ENCODE measurements around the gene HNRNPH2.

Gene HNRNPH2

GRCh38 chrX:101417981-101418841 is 10.2 kb downstream of the HNRNPH2 start:
- H3K27me3 ChIP-seq (ENCODE audit: control insufficient read depth, insufficient read depth, low read length): no peaks in the 10 kb centered on the region
- H3K36me3 ChIP-seq (ENCODE audit: control insufficient read depth, insufficient read depth, low read length): peaks cover 6% of the 10 kb centered on the region; the same call in 1 of the 2 replicates
- peak overlapping the region; percentile 97 for H3K9ac ChIP-seq (ENCODE audit: low read length)
- H3K9me3 ChIP-seq (ENCODE audit: control insufficient read depth, insufficient read depth, low read depth, low read length): no peaks in the 10 kb centered on the region
- H3K4me1 ChIP-seq (ENCODE audit: control insufficient read depth, insufficient read depth, low read length): peaks cover 29% of the 10 kb centered on the region
- H3K4me3 ChIP-seq (ENCODE audit: low read depth, low read length): peak overlapping the region; percentile 90
- H3K27ac ChIP-seq (ENCODE audit: low read depth, low read length): peak overlapping the region; percentile 94

GRCh38 chrX:101419489-101419888 is 11.5 kb downstream of the HNRNPH2 start:
- H3K4me3 ChIP-seq (ENCODE audit: low read depth, low read length): no peak overlapping the region
- H3K9me3 ChIP-seq (ENCODE audit: control insufficient read depth, insufficient read depth, low read depth, low read length): no peaks in the 10 kb centered on the region
- H3K4me1 ChIP-seq (ENCODE audit: control insufficient read depth, insufficient read depth, low read length): peaks cover 29% of the 10 kb centered on the region
- no peaks in the 10 kb centered on the region for H3K27me3 ChIP-seq (ENCODE audit: control insufficient read depth, insufficient read depth, low read length)
- H3K36me3 ChIP-seq (ENCODE audit: control insufficient read depth, insufficient read depth, low read length): peaks cover 6% of the 10 kb centered on the region
- no peak overlapping the region for H3K27ac ChIP-seq (ENCODE audit: low read depth, low read length)
- no peak overlapping the region for H3K9ac ChIP-seq (ENCODE audit: low read length)

- no peaks in the 10 kb centered on the region for H3K4me1 ChIP-seq (ENCODE audit: control insufficient read depth, insufficient read depth, low read length)
- peaks cover 14% of the 10 kb centered on the region for H3K9me3 ChIP-seq (ENCODE audit: control insufficient read depth, insufficient read depth, low read depth, low read length)
- H3K27me3 ChIP-seq (ENCODE audit: control insufficient read depth, insufficient read depth, low read length): no peaks in the 10 kb centered on the region
- no peak overlapping the region for H3K9ac ChIP-seq (ENCODE audit: low read length)
- H3K4me3 ChIP-seq (ENCODE audit: low read depth, low read length): no peak overlapping the region
- H3K27ac ChIP-seq (ENCODE audit: low read depth, low read length): no peak overlapping the region
- H3K36me3 ChIP-seq (ENCODE audit: control insufficient read depth, insufficient read depth, low read length): peaks cover 53% of the 10 kb centered on the region
These were observed 19.9 kb downstream of the HNRNPH2 start for GRCh38 chrX:101427954-101428353.

- peaks cover 16% of the 10 kb centered on the region for H3K9me3 ChIP-seq (ENCODE audit: control insufficient read depth, insufficient read depth, low read depth, low read length)
- H3K27ac ChIP-seq (ENCODE audit: low read depth, low read length): no peak overlapping the region
- peaks cover 42% of the 10 kb centered on the region for H3K36me3 ChIP-seq (ENCODE audit: control insufficient read depth, insufficient read depth, low read length)
- H3K27me3 ChIP-seq (ENCODE audit: control insufficient read depth, insufficient read depth, low read length): no peaks in the 10 kb centered on the region
- H3K4me1 ChIP-seq (ENCODE audit: control insufficient read depth, insufficient read depth, low read length): no peaks in the 10 kb centered on the region
- no peak overlapping the region for H3K4me3 ChIP-seq (ENCODE audit: low read depth, low read length)
- no peak overlapping the region for H3K9ac ChIP-seq (ENCODE audit: low read length)
These were observed 21.9 kb downstream of the HNRNPH2 start for GRCh38 chrX:101429934-101430333.

- Histone ChIP-seq H3K27me3 (ENCODE audit: control insufficient read depth, insufficient read depth, low read length) (no peaks in the 10 kb centered on the region), H3K36me3 (ENCODE audit: control insufficient read depth, insufficient read depth, low read length) (peaks cover 39% of the 10 kb centered on the region), H3K4me3 (ENCODE audit: low read depth, low read length) (no peak overlapping the region), H3K9ac (ENCODE audit: low read length) (no peak overlapping the region), H3K4me1 (ENCODE audit: control insufficient read depth, insufficient read depth, low read length) (no peaks in the 10 kb centered on the region), H3K27ac (ENCODE audit: low read depth, low read length) (no peak overlapping the region), H3K9me3 (ENCODE audit: control insufficient read depth, insufficient read depth, low read depth, low read length) (peaks cover 16% of the 10 kb centered on the region)
These were observed 22.5 kb downstream of the HNRNPH2 start for GRCh38 chrX:101430457-101431078.

- H3K36me3 ChIP-seq (ENCODE audit: control insufficient read depth, insufficient read depth, low read length): peaks cover 31% of the 10 kb centered on the region
- H3K4me3 ChIP-seq (ENCODE audit: low read depth, low read length): no peak overlapping the region
- H3K27ac ChIP-seq (ENCODE audit: low read depth, low read length): no peak overlapping the region
- no peaks in the 10 kb centered on the region for H3K4me1 ChIP-seq (ENCODE audit: control insufficient read depth, insufficient read depth, low read length)
- H3K9me3 ChIP-seq (ENCODE audit: control insufficient read depth, insufficient read depth, low read depth, low read length): peaks cover 16% of the 10 kb centered on the region; the same call in 1 of the 2 replicates
- no peaks in the 10 kb centered on the region; the same call in 1 of the 2 replicates for H3K27me3 ChIP-seq (ENCODE audit: control insufficient read depth, insufficient read depth, low read length)
- H3K9ac ChIP-seq (ENCODE audit: low read length): no peak overlapping the region
These were observed 34.1 kb downstream of the HNRNPH2 start for GRCh38 chrX:101442085-101442484.

- no peak overlapping the region for H3K27ac ChIP-seq (ENCODE audit: low read depth, low read length)
- H3K4me1 ChIP-seq (ENCODE audit: control insufficient read depth, insufficient read depth, low read length): no peaks in the 10 kb centered on the region
- H3K9ac ChIP-seq (ENCODE audit: low read length): no peak overlapping the region
- H3K36me3 ChIP-seq (ENCODE audit: control insufficient read depth, insufficient read depth, low read length): peaks cover 5% of the 10 kb centered on the region
- no peak overlapping the region for H3K4me3 ChIP-seq (ENCODE audit: low read depth, low read length)
- H3K27me3 ChIP-seq (ENCODE audit: control insufficient read depth, insufficient read depth, low read length): no peaks in the 10 kb centered on the region; the same call in 1 of the 2 replicates
- no peaks in the 10 kb centered on the region for H3K9me3 ChIP-seq (ENCODE audit: control insufficient read depth, insufficient read depth, low read depth, low read length)
These were observed 41.3 kb downstream of the HNRNPH2 start for GRCh38 chrX:101449279-101449678.

- no peaks in the 10 kb centered on the region for H3K4me1 ChIP-seq (ENCODE audit: control insufficient read depth, insufficient read depth, low read length)
- H3K36me3 ChIP-seq (ENCODE audit: control insufficient read depth, insufficient read depth, low read length): peaks cover 3% of the 10 kb centered on the region
- H3K27me3 ChIP-seq (ENCODE audit: control insufficient read depth, insufficient read depth, low read length): no peaks in the 10 kb centered on the region; the same call in 1 of the 2 replicates
- no peaks in the 10 kb centered on the region for H3K9me3 ChIP-seq (ENCODE audit: control insufficient read depth, insufficient read depth, low read depth, low read length)
- H3K4me3 ChIP-seq (ENCODE audit: low read depth, low read length): no peak overlapping the region
- no peak overlapping the region for H3K9ac ChIP-seq (ENCODE audit: low read length)
- no peak overlapping the region for H3K27ac ChIP-seq (ENCODE audit: low read depth, low read length)
These were observed 42.1 kb downstream of the HNRNPH2 start for GRCh38 chrX:101450085-101450484.

GRCh38 chrX:101450961-101451360 is 42.9 kb downstream of the HNRNPH2 start:
- no peak overlapping the region for H3K4me3 ChIP-seq (ENCODE audit: low read depth, low read length)
- no peaks in the 10 kb centered on the region for H3K9me3 ChIP-seq (ENCODE audit: control insufficient read depth, insufficient read depth, low read depth, low read length)
- H3K36me3 ChIP-seq (ENCODE audit: control insufficient read depth, insufficient read depth, low read length): peaks cover 3% of the 10 kb centered on the region
- H3K4me1 ChIP-seq (ENCODE audit: control insufficient read depth, insufficient read depth, low read length): no peaks in the 10 kb centered on the region
- H3K27me3 ChIP-seq (ENCODE audit: control insufficient read depth, insufficient read depth, low read length): no peaks in the 10 kb centered on the region; the same call in 1 of the 2 replicates
- no peak overlapping the region for H3K27ac ChIP-seq (ENCODE audit: low read depth, low read length)
- no peak overlapping the region for H3K9ac ChIP-seq (ENCODE audit: low read length)

GRCh38 chrX:101452056-101452455 is 44.0 kb downstream of the HNRNPH2 start:
- Histone ChIP-seq H3K9ac (ENCODE audit: low read length) (no peak overlapping the region), H3K4me1 (ENCODE audit: control insufficient read depth, insufficient read depth, low read length) (no peaks in the 10 kb centered on the region), H3K4me3 (ENCODE audit: low read depth, low read length) (no peak overlapping the region), H3K27me3 (ENCODE audit: control insufficient read depth, insufficient read depth, low read length) (no peaks in the 10 kb centered on the region; the same call in 1 of the 2 replicates), H3K36me3 (ENCODE audit: control insufficient read depth, insufficient read depth, low read length) (peaks cover 3% of the 10 kb centered on the region), H3K27ac (ENCODE audit: low read depth, low read length) (no peak overlapping the region), H3K9me3 (ENCODE audit: control insufficient read depth, insufficient read depth, low read depth, low read length) (no peaks in the 10 kb centered on the region)

- Histone ChIP-seq H3K36me3 (ENCODE audit: control insufficient read depth, insufficient read depth, low read length) (no peaks in the 10 kb centered on the region), H3K9me3 (ENCODE audit: control insufficient read depth, insufficient read depth, low read depth, low read length) (no peaks in the 10 kb centered on the region), H3K27ac (ENCODE audit: low read depth, low read length) (no peak overlapping the region), H3K27me3 (ENCODE audit: control insufficient read depth, insufficient read depth, low read length) (no peaks in the 10 kb centered on the region), H3K4me1 (ENCODE audit: control insufficient read depth, insufficient read depth, low read length) (no peaks in the 10 kb centered on the region), H3K4me3 (ENCODE audit: low read depth, low read length) (no peak overlapping the region), H3K9ac (ENCODE audit: low read length) (no peak overlapping the region)
These were observed 52.6 kb downstream of the HNRNPH2 start for GRCh38 chrX:101460669-101461068.
